OCI-LY1 (cell line): ENCODE measurements around the gene GAK.
"Not testable (repeated sequence)": the region's sequence is repeated elsewhere in the genome, so short reads cannot be mapped to it uniquely, and the experiment has no call there.

Source experiments
- H2AFZ ChIP-seq: fragments of 200-600 bp; sonication (generic), shearing (Covaris generic); 2 replicates; pipeline ENCODE4 v1.6.0; 2014; ENCODE audit warnings: antibody characterized with exemption, mild to moderate bottlenecking, low read length
- H3F3A ChIP-seq: fragments of 200-600 bp; sonication (generic), shearing (Covaris generic); 2 replicates; pipeline ENCODE4 v1.6.0; 2014; ENCODE audit warnings: mild to moderate bottlenecking, antibody characterized with exemption, low read length, moderate library complexity; ENCODE audit not compliant: insufficient read depth
- H3K27ac ChIP-seq: fragments of 200-600 bp; sonication (generic); 2 replicates; pipeline ENCODE4 v1.5.1; 2014; ENCODE audit warnings: low read length, mixed run types, mild to moderate bottlenecking, low read depth; ENCODE audit not compliant: poor library complexity, severe bottlenecking
- H3K27me3 ChIP-seq: fragments of 200-600 bp; sonication (generic); 2 replicates; pipeline ENCODE4 v1.6.0; 2014; ENCODE audit warnings: antibody characterized with exemption, mild to moderate bottlenecking, low read length, moderate library complexity; ENCODE audit not compliant: insufficient read depth
- H3K36me3 ChIP-seq: fragments of 200-600 bp; sonication (generic); 2 replicates; pipeline ENCODE4 v1.6.1; 2014; ENCODE audit warnings: mild to moderate bottlenecking, antibody characterized with exemption, low read length, moderate library complexity, mixed read lengths; ENCODE audit not compliant: insufficient read depth
- H3K4me1 ChIP-seq: fragments of 200-600 bp; sonication (generic); 2 replicates; pipeline ENCODE4 v1.5.1; 2014; ENCODE audit warnings: mild to moderate bottlenecking, low read length, moderate library complexity; ENCODE audit not compliant: insufficient read depth, severe bottlenecking
- H3K4me2 ChIP-seq: fragments of 200-600 bp; sonication (generic), shearing (Covaris generic); 2 replicates; pipeline ENCODE4 v1.6.1; 2014; ENCODE audit warnings: low read length
- H3K4me3 ChIP-seq: fragments of 200-600 bp; sonication (generic); 2 replicates; pipeline ENCODE4 v1.5.1; 2014; ENCODE audit warnings: low read length, low read depth, mild to moderate bottlenecking, mixed read lengths; ENCODE audit not compliant: poor library complexity, severe bottlenecking
- H3K79me2 ChIP-seq: fragments of 200-600 bp; shearing (Covaris generic); 2 replicates; pipeline ENCODE4 v1.6.1; 2016; ENCODE audit warnings: mixed run types, low read length, mixed read lengths; ENCODE audit not compliant: insufficient read depth
- H3K9ac ChIP-seq: fragments of 200-600 bp; sonication (generic), shearing (Covaris generic); 2 replicates; pipeline ENCODE4 v1.6.1; 2014; ENCODE audit warnings: mild to moderate bottlenecking, low read length, mixed read lengths
- H3K9me2 ChIP-seq: fragments of 200-600 bp; sonication (generic), shearing (Covaris generic); 2 replicates; pipeline ENCODE4 v1.6.1; 2014; ENCODE audit warnings: low read depth, mild to moderate bottlenecking, low read length, mixed read lengths
- H3K9me3 ChIP-seq: fragments of 200-600 bp; shearing (Covaris generic); 2 replicates; pipeline ENCODE4 v1.6.1; 2014; ENCODE audit warnings: low read length, mixed read lengths
- H4K20me1 ChIP-seq: fragments of 200-600 bp; sonication (generic), shearing (Covaris generic); 2 replicates; pipeline ENCODE4 v1.6.0; 2016; ENCODE audit warnings: mild to moderate bottlenecking, low read length; ENCODE audit not compliant: insufficient read depth
- EZH2 ChIP-seq: fragments of 200-600 bp; sonication (generic), shearing (Covaris generic); IDR thresholded peaks from 2 replicates; pipeline ENCODE4 v1.8.0; 2017; ENCODE audit warnings: borderline replicate concordance, mixed run types, mild to moderate bottlenecking, antibody characterized with exemption, low read length, moderate library complexity, mixed read lengths
- TF ChIP-seq, protein P1 (sequence below): fragments of 200-600 bp; sonication (generic), shearing (Covaris generic); IDR thresholded peaks from 2 replicates; pipeline ENCODE4 v1.5.1; 2017; ENCODE audit warnings: mild to moderate bottlenecking, antibody characterized with exemption, low read length, moderate library complexity, mixed read lengths

The GAK gene

DNA sequence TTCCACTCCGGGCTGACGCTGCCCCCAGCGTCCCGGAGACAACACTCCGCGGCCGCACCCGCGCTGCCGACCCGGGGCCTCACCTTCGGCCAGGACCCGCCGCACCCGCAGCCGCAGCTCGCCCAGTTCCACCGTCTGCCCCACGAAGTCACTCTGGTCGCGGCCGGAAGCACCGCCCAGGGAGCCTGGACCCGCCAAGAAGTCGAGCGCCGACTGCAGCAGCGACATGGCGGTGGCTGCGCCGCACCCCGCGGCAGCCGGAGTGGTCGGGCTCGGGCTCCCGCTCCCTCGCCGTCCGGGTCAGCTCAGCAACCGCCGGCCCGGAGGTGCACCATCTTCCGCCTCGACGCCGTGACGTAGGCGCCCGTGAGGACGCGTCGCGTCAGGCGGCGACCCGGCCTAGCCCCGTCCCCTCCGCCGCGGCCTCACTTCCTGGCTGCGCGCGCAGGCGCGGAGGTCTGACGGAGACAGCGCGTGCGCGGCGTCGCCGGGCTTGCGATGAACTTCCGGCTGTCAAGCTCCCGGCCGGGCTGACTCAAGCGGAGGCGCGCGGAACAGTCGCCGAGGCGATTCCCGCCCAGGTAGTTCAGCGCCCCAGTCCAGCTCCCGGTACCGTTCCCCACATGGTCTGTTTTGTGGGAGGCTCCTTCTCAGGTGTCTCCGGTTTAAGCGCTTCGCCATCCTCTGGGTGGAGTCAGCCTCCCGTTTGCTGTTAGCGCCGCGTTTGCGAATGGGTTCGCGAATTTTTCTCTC is at the start of gene GAK, which contains the start of gene TMEM175:
Gene GAK (minus strand): TSS at position 357 of the 753 bp plus-strand sequence. CDS start 129 bp downstream, at position 228.
Gene TMEM175 (plus strand): TSS at position 501 of the 753 bp plus-strand sequence. CDS start 15,280 bp downstream, outside the sequence.
- Histone ChIP-seq H3K27me3 (no peaks in the 10 kb centered on the region), H3K9me2 (no peaks in the 10 kb centered on the region), H4K20me1 (no peaks in the 10 kb centered on the region), H3K27ac (no peak within 1 kb of the TSS), H3K79me2 (peaks cover 17% of the 10 kb centered on the region; the same call in 1 of the 2 replicates), H3K9me3 (no peaks in the 10 kb centered on the region), H2AFZ (no peak within 1 kb of the TSS), H3K9ac (peak within 1 kb of the TSS; percentile 84), H3K36me3 (no peaks in the 10 kb centered on the region), H3K4me1 (peaks cover 28% of the 10 kb centered on the region), H3F3A (no peaks in the 10 kb centered on the region), H3K4me3 (peak within 1 kb of the TSS; percentile 86), H3K4me2 (peak within 1 kb of the TSS; percentile 88)
- TF ChIP-seq, protein P1, sequence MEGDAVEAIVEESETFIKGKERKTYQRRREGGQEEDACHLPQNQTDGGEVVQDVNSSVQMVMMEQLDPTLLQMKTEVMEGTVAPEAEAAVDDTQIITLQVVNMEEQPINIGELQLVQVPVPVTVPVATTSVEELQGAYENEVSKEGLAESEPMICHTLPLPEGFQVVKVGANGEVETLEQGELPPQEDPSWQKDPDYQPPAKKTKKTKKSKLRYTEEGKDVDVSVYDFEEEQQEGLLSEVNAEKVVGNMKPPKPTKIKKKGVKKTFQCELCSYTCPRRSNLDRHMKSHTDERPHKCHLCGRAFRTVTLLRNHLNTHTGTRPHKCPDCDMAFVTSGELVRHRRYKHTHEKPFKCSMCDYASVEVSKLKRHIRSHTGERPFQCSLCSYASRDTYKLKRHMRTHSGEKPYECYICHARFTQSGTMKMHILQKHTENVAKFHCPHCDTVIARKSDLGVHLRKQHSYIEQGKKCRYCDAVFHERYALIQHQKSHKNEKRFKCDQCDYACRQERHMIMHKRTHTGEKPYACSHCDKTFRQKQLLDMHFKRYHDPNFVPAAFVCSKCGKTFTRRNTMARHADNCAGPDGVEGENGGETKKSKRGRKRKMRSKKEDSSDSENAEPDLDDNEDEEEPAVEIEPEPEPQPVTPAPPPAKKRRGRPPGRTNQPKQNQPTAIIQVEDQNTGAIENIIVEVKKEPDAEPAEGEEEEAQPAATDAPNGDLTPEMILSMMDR = no peak
- TF ChIP-seq EZH2 = no peak

DNA sequence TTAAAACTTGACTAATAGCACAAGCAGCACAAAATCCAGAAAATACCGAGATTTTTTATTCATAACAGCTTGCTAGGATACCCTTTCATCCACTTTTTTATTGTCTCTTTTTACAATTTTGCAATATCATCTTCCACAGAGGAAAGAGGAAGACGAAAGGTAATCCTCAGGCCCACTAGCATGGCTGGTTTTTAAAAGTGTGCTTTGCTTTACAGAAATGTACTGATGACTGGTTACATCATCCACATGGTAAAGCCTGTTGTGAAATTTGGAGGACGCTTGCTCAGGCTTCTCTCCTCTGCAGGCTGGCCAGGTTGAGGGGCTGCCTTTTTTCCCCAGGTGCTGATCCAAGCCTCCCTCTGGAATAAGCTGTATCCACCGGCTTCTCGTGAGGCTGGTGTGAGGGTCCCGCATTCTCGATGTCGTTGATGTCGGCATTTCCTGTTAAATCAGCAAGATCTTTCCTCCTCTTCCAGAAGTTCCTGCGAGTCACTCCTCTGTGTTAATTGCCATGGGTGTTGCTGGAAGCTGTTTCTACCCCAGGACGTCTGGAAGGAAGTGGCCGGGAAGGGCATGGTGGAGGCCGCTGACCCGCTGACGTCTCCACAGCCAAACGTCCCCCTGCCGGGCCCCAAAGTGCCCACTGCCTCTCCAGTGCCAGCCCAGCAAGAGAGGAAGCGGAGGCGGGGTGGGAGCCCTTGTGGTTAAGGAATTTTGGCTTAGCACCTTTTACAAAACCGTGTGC is 47.0 kb upstream of the GAK start:
- H3K79me2 ChIP-seq = no peaks in the 10 kb centered on the region
- H3K9me3 ChIP-seq = no peaks in the 10 kb centered on the region
- no peaks in the 10 kb centered on the region for H3K36me3 ChIP-seq
- H3K4me2 ChIP-seq = no peak overlapping the region
- no peaks in the 10 kb centered on the region for H3F3A ChIP-seq
- no peak overlapping the region for H3K4me3 ChIP-seq
- no peaks in the 10 kb centered on the region for H4K20me1 ChIP-seq
- no peaks in the 10 kb centered on the region for H3K27me3 ChIP-seq
- no peaks in the 10 kb centered on the region for H3K4me1 ChIP-seq
- H3K9ac ChIP-seq = no peak overlapping the region
- TF ChIP-seq EZH2 = no peak
- TF ChIP-seq, protein P1 = no peak
- no peak overlapping the region for H2AFZ ChIP-seq
- H3K9me2 ChIP-seq = no peaks in the 10 kb centered on the region
- no peak overlapping the region for H3K27ac ChIP-seq

DNA sequence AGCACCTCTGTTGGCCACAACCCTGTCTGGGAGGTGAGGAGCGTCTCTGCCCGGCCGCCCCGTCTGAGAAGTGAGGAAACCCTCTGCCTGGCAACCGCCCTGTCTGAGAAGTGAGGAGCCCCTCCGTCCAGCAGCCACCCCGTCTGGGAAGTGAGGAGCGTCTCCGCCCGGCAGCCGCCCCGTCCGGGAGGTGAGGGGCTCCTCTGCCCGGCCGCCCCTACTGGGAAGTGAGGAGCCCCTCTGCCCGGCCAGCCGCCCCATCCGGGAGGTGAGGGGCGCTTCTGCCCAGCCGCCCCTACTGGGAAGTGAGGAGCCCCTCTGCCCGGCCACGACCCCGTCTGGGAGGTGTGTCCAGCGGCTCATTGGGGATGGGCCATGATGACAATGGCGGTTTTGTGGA is 43.9 kb upstream of the GAK start:
- H3K9me2 ChIP-seq, H3K79me2 ChIP-seq, H3K27ac ChIP-seq, H2AFZ ChIP-seq, H3K27me3 ChIP-seq, H3K9me3 ChIP-seq, H3K36me3 ChIP-seq, H3F3A ChIP-seq, H3K9ac ChIP-seq, H3K4me2 ChIP-seq, H4K20me1 ChIP-seq, H3K4me3 ChIP-seq: not testable (repeated sequence)
- peaks cover 10% of the 10 kb centered on the region for H3K4me1 ChIP-seq
